ENCODE data around the gene COL4A2.

DNA sequence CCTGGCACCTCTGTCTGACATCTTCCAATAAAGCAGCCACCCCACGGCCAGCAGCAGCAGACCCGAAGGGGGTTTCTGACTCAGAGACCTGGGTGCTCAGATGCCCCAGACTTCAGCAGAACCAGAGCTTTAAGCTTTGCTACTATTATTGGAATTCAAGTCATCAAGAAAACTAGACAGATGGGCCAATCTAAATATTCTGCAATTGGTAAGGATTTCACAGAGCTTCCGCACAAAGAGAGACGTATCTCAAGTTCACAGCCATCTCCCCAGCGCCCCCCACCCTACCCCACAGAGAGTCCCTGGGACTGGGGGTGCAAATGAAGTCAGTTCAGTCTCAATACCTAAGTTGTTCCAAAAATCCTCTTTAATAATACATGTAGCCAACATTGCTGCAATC is 215.6 kb downstream of the COL4A2 start:
- no peak for TF ChIP-seq POLR2A (IDR thresholded peaks at IDR 0.05)
- TF ChIP-seq CTCF (IDR thresholded peaks at IDR 0.05), result no peak
- no peak for TF ChIP-seq EP300 (IDR thresholded peaks at IDR 0.05)

All from ovary (tissue), 3 donors.